Activated CD4-positive, alpha-beta T cell treated with anti-CD3 and anti-CD28 coated beads, Interleukin-2, amount 50 U/mL, for 48 hours (primary cell): ENCODE data around the gene FAIM2.

Experiments used
- DNase-seq, 2 experiments: peaks; one replicate each; pipeline ENCODE4 v3.0.0-alpha.2; 2020

The FAIM2 gene

GRCh38 chr12:49821373-49822287 lies 82.1 kb downstream of the FAIM2 start:
- no peak for DNase-seq

- no peak for DNase-seq
Observed at GRCh38 chr12:49819786-49820185, 83.9 kb downstream of the FAIM2 start.

- no peak for DNase-seq
Observed at GRCh38 chr12:49818241-49818895, 85.3 kb downstream of the FAIM2 start.
